ENCODE results near the gene SLBP. TPM values are rescaled to one million over a fixed set of nuclear protein-coding genes. Genes with fewer than 3 reads are reported as not detected.

SLBP gene
- total RNA-seq, 2 donors from 2014 or later: 29.8 to 30.5 TPM

DNA sequence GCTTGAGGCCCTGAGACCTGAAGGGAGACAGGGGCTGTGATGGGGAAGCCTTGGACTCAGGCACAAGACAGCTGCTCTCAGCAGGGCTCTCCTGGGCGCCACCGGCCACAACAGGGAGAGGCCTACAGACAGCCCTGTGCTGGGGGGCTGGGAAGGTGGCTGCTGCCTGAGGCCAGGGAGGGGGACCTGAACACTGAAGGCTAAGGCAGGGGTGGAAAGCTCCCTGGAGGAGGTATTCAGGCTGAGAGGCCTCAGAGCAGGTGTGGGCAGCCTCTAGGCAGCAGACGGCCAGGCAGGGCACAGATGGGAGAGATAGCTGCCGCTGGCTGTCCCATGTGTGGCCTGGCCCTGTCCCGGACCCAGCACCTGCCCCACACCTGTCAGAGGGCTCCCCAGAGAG lies 42.2 kb upstream of the SLBP start:
- ATAC-seq (ENCODE audit: insufficient number of reproducible peaks, low FRiP score, low read depth) (no peak), DNase-seq (ENCODE audit: low spot score) (no peak)
- TF ChIP-seq, protein P1, sequence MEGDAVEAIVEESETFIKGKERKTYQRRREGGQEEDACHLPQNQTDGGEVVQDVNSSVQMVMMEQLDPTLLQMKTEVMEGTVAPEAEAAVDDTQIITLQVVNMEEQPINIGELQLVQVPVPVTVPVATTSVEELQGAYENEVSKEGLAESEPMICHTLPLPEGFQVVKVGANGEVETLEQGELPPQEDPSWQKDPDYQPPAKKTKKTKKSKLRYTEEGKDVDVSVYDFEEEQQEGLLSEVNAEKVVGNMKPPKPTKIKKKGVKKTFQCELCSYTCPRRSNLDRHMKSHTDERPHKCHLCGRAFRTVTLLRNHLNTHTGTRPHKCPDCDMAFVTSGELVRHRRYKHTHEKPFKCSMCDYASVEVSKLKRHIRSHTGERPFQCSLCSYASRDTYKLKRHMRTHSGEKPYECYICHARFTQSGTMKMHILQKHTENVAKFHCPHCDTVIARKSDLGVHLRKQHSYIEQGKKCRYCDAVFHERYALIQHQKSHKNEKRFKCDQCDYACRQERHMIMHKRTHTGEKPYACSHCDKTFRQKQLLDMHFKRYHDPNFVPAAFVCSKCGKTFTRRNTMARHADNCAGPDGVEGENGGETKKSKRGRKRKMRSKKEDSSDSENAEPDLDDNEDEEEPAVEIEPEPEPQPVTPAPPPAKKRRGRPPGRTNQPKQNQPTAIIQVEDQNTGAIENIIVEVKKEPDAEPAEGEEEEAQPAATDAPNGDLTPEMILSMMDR (IDR thresholded peaks at IDR 0.05): no peak
- Histone ChIP-seq H3K4me3 (no peak overlapping the region), H3K27ac (no peak overlapping the region), H3K9me3 (no peaks in the 10 kb centered on the region), H3K27me3 (replicated peaks; ENCODE audit: insufficient read depth) (no peaks in the 10 kb centered on the region), H3K4me1 (ENCODE audit: control insufficient read depth in 1 of 2, low read depth in 2 of 2) (no peaks in the 10 kb centered on the region), H3K36me3 (no peaks in the 10 kb centered on the region)

DNA sequence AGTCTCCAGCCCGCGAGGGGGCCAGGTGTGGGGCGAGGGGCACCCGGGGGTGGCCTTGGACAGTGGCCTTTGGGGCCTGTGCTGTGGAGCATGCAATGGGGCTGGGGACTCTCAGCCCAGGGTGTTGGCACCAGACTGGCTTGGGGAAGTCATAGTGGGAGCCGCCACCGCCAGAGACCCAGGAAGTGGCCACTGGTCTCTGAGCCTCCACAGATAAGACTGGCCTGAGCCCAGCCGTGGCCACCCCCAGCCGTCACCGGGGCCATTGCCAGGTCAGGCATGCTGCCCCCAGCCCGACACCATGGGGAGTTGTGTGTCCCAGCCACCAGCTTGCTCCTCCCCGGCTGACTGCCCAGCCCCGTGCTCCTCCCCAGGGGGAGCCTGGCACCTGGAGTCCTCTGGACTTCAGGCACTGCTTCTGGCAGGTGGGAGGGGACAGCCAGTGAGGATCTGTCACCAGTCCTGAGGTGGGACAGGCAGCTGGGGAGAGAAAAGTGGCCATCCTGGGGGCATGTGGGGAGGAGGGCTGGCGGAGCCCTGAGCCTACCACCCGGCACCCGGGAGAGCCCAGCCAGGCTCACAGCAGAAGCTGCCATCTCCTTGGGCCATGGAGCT lies 41.7 kb upstream of the SLBP start:
- DNase-seq (ENCODE audit: low spot score): no peak
- no peaks in the 10 kb centered on the region for H3K9me3 ChIP-seq
- TF ChIP-seq, protein P1 (IDR thresholded peaks at IDR 0.05): no peak
- no peaks in the 10 kb centered on the region for H3K36me3 ChIP-seq
- H3K27ac ChIP-seq: no peak overlapping the region
- H3K27me3 ChIP-seq (replicated peaks; ENCODE audit: insufficient read depth): no peaks in the 10 kb centered on the region
- H3K4me1 ChIP-seq (ENCODE audit: control insufficient read depth in 1 of 2, low read depth in 2 of 2): no peaks in the 10 kb centered on the region
- H3K4me3 ChIP-seq: no peak overlapping the region
- ATAC-seq (ENCODE audit: insufficient number of reproducible peaks, low FRiP score, low read depth): no peak

DNA sequence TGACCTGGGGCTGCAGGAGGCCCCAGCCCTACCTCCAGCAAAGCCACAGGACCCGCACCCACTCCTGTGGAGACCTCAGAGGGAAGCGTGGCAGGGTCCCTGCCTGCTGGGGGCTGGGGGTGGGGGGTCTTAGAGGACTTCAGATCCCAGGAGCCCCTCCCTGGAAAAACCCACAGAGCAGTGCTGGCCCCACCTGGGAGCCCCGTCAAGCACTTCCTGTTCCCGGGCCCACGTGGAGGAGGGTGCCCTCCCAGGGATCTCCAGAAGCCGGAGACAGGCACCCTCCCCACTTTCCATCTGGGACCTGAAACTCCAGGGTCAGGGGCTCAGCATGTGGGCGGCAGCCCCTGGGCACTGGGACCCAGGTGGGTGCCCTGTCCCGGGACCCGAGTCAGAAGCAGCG lies 41.2 kb upstream of the SLBP start:
- Histone ChIP-seq H3K4me3 (no peak overlapping the region), H3K36me3 (no peaks in the 10 kb centered on the region), H3K27ac (no peak overlapping the region), H3K4me1 (ENCODE audit: control insufficient read depth in 1 of 2, low read depth in 2 of 2) (no peaks in the 10 kb centered on the region), H3K27me3 (replicated peaks; ENCODE audit: insufficient read depth) (no peaks in the 10 kb centered on the region), H3K9me3 (no peaks in the 10 kb centered on the region)
- TF ChIP-seq, protein P1 (IDR thresholded peaks at IDR 0.05): no peak
- ATAC-seq (ENCODE audit: insufficient number of reproducible peaks, low FRiP score, low read depth) (no peak), DNase-seq (ENCODE audit: low spot score) (no peak)

- H3K4me3 ChIP-seq: peak overlapping the region; percentile 14
- DNase-seq (ENCODE audit: low spot score): no peak
- no peaks in the 10 kb centered on the region for H3K36me3 ChIP-seq
- no peaks in the 10 kb centered on the region for H3K9me3 ChIP-seq
- TF ChIP-seq, protein P1 (IDR thresholded peaks at IDR 0.05): no peak
- ATAC-seq (ENCODE audit: insufficient number of reproducible peaks, low FRiP score, low read depth): no peak
- no peak overlapping the region for H3K27ac ChIP-seq
- no peaks in the 10 kb centered on the region for H3K4me1 ChIP-seq (ENCODE audit: control insufficient read depth in 1 of 2, low read depth in 2 of 2)
- no peaks in the 10 kb centered on the region for H3K27me3 ChIP-seq (replicated peaks; ENCODE audit: insufficient read depth)
Observed at GRCh38 chr4:1752284-1753041, 40.3 kb upstream of the SLBP start.

- TF ChIP-seq, protein P1 (IDR thresholded peaks at IDR 0.05): no peak
- DNase-seq (ENCODE audit: low spot score) (no peak), ATAC-seq (ENCODE audit: insufficient number of reproducible peaks, low FRiP score, low read depth) (no peak)
- Histone ChIP-seq H3K4me1 (ENCODE audit: control insufficient read depth in 1 of 2, low read depth in 2 of 2) (no peaks in the 10 kb centered on the region), H3K27me3 (replicated peaks; ENCODE audit: insufficient read depth) (no peaks in the 10 kb centered on the region), H3K36me3 (no peaks in the 10 kb centered on the region), H3K9me3 (no peaks in the 10 kb centered on the region), H3K4me3 (no peak overlapping the region), H3K27ac (no peak overlapping the region)
Observed at GRCh38 chr4:1751919-1752283, 39.8 kb upstream of the SLBP start.
